ENCODE results near the gene PRKG1.

The PRKG1 gene

GRCh38 chr10:52074505-52075026 lies 1000.3 kb downstream of the PRKG1 start:
- Histone ChIP-seq H3K36me3 (ENCODE audit: control insufficient read depth, low read length) (no peaks in the 10 kb centered on the region), H3F3A (ENCODE audit: control insufficient read depth, insufficient read depth) (no peaks in the 10 kb centered on the region), H3K27ac (ENCODE audit: low read depth, low read length) (no peak overlapping the region), H3K4me2 (ENCODE audit: low read length) (no peak overlapping the region), H3K4me1 (ENCODE audit: control insufficient read depth, low read length) (no peaks in the 10 kb centered on the region), H3K79me2 (ENCODE audit: control insufficient read depth, low read length) (no peaks in the 10 kb centered on the region), H4K20me1 (ENCODE audit: control insufficient read depth, insufficient read depth, low read depth, low read length) (no peaks in the 10 kb centered on the region), H3K4me3 (ENCODE audit: low read length) (no peak overlapping the region), H3K9me3 (ENCODE audit: control insufficient read depth, insufficient read depth, low read length) (no peaks in the 10 kb centered on the region), H3K27me3 (ENCODE audit: control insufficient read depth, low read length) (no peaks in the 10 kb centered on the region), H3K9me2 (replicated peaks; ENCODE audit: control insufficient read depth, low read length) (no peaks in the 10 kb centered on the region)
- no peak for TF ChIP-seq EZH2phosphoT487 (IDR thresholded peaks at IDR 0.05; ENCODE audit: borderline replicate concordance, low read length)
- TF ChIP-seq CTCF (IDR thresholded peaks at IDR 0.05; ENCODE audit: low read depth, low read length, poor library complexity, severe bottlenecking) = no peak

DNA sequence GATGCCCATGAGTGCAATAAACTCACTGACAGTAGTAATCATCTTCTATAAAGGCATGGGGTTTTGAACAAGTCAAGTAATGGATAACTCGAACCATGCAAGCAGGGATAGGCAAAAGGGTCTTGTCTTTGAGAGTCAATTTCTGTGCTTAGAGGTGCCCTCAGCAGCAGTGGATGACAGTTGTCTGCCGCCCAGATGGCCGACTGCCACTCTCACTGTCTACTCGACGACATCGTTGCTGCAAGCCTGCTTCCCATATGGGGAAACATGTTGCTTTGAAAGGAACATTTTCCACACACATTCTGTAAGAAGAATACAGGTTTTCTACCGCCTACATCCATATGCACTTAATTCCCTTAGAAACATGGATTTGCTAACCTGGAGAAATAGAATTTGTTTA lies 1003.5 kb downstream of the PRKG1 start:
- no peaks in the 10 kb centered on the region for H3K9me2 ChIP-seq (replicated peaks; ENCODE audit: control insufficient read depth, low read length)

DNA sequence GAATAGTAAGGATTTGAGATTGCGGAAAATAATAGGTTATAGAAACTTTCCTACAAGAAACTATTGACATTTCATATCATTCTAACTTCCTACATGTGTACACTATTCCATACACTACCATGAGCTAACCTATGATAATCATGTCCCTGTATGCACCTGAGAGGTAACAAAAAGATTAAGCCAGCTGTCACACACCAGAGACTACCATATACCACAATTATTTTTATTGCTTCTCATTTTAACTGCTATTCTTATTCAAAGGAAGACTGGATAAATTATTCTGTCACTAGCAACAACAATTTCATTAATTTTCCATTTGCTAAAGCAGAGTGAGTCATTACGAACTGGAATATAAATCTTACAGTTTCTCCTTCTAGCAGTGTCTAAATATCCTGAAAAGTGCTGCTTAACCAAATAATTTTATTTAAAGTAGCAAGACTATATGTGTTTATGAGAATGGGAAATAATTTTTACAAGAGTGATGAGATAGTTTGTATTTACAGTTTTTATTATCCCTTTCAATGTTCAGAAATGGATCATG lies 1004.2 kb downstream of the PRKG1 start:
- H3K36me3 ChIP-seq (ENCODE audit: control insufficient read depth, low read length) = no peaks in the 10 kb centered on the region
- no peak overlapping the region for H3K27ac ChIP-seq (ENCODE audit: low read depth, low read length)
- H3K79me2 ChIP-seq (ENCODE audit: control insufficient read depth, low read length) = no peaks in the 10 kb centered on the region
- H3K4me1 ChIP-seq (ENCODE audit: control insufficient read depth, low read length) = no peaks in the 10 kb centered on the region
- H3K4me2 ChIP-seq (ENCODE audit: low read length) = no peak overlapping the region
- no peaks in the 10 kb centered on the region for H3K9me2 ChIP-seq (replicated peaks; ENCODE audit: control insufficient read depth, low read length)
- no peaks in the 10 kb centered on the region for H3K9me3 ChIP-seq (ENCODE audit: control insufficient read depth, insufficient read depth, low read length)
- 0 out of 2 replicates have a peak, but pooled peaks cover 2% of the 10 kb centered on the region for H3K27me3 ChIP-seq (ENCODE audit: control insufficient read depth, low read length)
- H3F3A ChIP-seq (ENCODE audit: control insufficient read depth, insufficient read depth) = no peaks in the 10 kb centered on the region
- no peak for TF ChIP-seq EZH2phosphoT487 (IDR thresholded peaks at IDR 0.05; ENCODE audit: borderline replicate concordance, low read length)
- H3K4me3 ChIP-seq (ENCODE audit: low read length) = no peak overlapping the region
- H4K20me1 ChIP-seq (ENCODE audit: control insufficient read depth, insufficient read depth, low read depth, low read length) = no peaks in the 10 kb centered on the region

More for the DNA sequence above, 1003.5 kb downstream of the PRKG1 start:
- no peaks in the 10 kb centered on the region for H3K4me1 ChIP-seq (ENCODE audit: control insufficient read depth, low read length)
- no peaks in the 10 kb centered on the region for H3F3A ChIP-seq (ENCODE audit: control insufficient read depth, insufficient read depth)
- H3K27ac ChIP-seq (ENCODE audit: low read depth, low read length) = no peak overlapping the region
- no peaks in the 10 kb centered on the region for H3K79me2 ChIP-seq (ENCODE audit: control insufficient read depth, low read length)
- H3K27me3 ChIP-seq (ENCODE audit: control insufficient read depth, low read length) = 0 out of 2 replicates have a peak, but pooled peaks cover 2% of the 10 kb centered on the region
- TF ChIP-seq EZH2phosphoT487 (IDR thresholded peaks at IDR 0.05; ENCODE audit: borderline replicate concordance, low read length) (no peak), CTCF (IDR thresholded peaks at IDR 0.05; ENCODE audit: low read depth, low read length, poor library complexity, severe bottlenecking) (no peak)
- H4K20me1 ChIP-seq (ENCODE audit: control insufficient read depth, insufficient read depth, low read depth, low read length) = no peaks in the 10 kb centered on the region
- H3K36me3 ChIP-seq (ENCODE audit: control insufficient read depth, low read length) = no peaks in the 10 kb centered on the region
- H3K4me3 ChIP-seq (ENCODE audit: low read length) = no peak overlapping the region
- H3K4me2 ChIP-seq (ENCODE audit: low read length) = no peak overlapping the region
- H3K9me3 ChIP-seq (ENCODE audit: control insufficient read depth, insufficient read depth, low read length) = no peaks in the 10 kb centered on the region

DNA sequence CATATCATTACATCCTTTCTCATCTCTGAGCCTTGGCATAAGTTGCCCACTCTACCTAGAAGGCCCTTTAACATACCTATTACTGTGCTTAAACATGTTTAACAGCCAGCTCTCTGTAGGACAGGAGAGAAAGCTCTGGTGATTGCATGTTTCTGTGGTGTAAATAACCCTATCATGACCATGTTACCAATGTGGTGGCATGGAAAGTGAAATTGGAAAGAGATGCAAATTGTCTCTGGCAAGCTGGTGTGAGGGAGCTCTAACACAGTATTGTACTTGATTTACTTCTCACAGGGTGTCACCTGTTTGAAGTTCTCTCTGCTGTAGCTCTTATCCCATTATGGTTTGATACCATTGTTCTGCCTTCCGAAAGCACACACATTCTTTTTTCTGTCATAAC lies 1008.0 kb downstream of the PRKG1 start:
- Histone ChIP-seq H3K9me2 (replicated peaks; ENCODE audit: control insufficient read depth, low read length) (no peaks in the 10 kb centered on the region), H3K27ac (ENCODE audit: low read depth, low read length) (no peak overlapping the region), H4K20me1 (ENCODE audit: control insufficient read depth, insufficient read depth, low read depth, low read length) (no peaks in the 10 kb centered on the region), H3K9me3 (ENCODE audit: control insufficient read depth, insufficient read depth, low read length) (no peaks in the 10 kb centered on the region), H3F3A (ENCODE audit: control insufficient read depth, insufficient read depth) (no peaks in the 10 kb centered on the region), H3K4me2 (ENCODE audit: low read length) (no peak overlapping the region), H3K36me3 (ENCODE audit: control insufficient read depth, low read length) (no peaks in the 10 kb centered on the region), H3K27me3 (ENCODE audit: control insufficient read depth, low read length) (0 out of 2 replicates have a peak, but pooled peaks cover 2% of the 10 kb centered on the region), H3K4me1 (ENCODE audit: control insufficient read depth, low read length) (no peaks in the 10 kb centered on the region), H3K4me3 (ENCODE audit: low read length) (no peak overlapping the region), H3K79me2 (ENCODE audit: control insufficient read depth, low read length) (no peaks in the 10 kb centered on the region)
- TF ChIP-seq CTCF (IDR thresholded peaks at IDR 0.05; ENCODE audit: low read depth, low read length, poor library complexity, severe bottlenecking) = no peak
- TF ChIP-seq EZH2phosphoT487 (IDR thresholded peaks at IDR 0.05; ENCODE audit: borderline replicate concordance, low read length) = no peak
